22Rv1 (cell line): ENCODE data around the gene IL1RAPL2.

Experiments used
- ZFX ChIP-seq: fragments of 450-650 bp; IDR thresholded peaks from 2 replicates; pipeline ENCODE4 v1.6.1; 2017; ENCODE audit warnings: antibody characterized with exemption, borderline replicate concordance
- TF ChIP-seq, protein P1 (sequence below): fragments of 450-650 bp; IDR thresholded peaks from 2 replicates; pipeline ENCODE4 v1.5.1; 2017; ENCODE audit warnings: mild to moderate bottlenecking

DNA sequence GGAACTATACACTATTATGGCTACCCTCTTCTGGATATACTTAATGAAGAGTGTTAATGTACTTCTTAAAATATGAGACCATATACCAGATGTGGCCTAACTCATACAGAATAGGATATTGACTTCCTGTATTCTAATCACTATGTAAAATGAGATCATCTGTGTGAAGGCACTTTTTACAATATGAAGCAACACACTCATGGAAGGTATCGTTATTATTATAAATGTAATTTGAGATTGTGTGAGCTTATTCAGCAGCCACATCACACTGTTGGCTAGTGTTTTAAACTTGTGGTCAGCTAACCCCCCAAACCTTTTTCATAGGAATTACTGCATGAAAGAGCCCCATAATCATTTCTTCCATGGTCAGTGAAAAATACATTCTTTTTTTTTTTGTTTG lies 936.3 kb downstream of the IL1RAPL2 start:
- no peak for TF ChIP-seq ZFX
- TF ChIP-seq, protein P1, sequence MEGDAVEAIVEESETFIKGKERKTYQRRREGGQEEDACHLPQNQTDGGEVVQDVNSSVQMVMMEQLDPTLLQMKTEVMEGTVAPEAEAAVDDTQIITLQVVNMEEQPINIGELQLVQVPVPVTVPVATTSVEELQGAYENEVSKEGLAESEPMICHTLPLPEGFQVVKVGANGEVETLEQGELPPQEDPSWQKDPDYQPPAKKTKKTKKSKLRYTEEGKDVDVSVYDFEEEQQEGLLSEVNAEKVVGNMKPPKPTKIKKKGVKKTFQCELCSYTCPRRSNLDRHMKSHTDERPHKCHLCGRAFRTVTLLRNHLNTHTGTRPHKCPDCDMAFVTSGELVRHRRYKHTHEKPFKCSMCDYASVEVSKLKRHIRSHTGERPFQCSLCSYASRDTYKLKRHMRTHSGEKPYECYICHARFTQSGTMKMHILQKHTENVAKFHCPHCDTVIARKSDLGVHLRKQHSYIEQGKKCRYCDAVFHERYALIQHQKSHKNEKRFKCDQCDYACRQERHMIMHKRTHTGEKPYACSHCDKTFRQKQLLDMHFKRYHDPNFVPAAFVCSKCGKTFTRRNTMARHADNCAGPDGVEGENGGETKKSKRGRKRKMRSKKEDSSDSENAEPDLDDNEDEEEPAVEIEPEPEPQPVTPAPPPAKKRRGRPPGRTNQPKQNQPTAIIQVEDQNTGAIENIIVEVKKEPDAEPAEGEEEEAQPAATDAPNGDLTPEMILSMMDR, result no peak
